ENCODE data around the gene VEGFC.

GRCh38 chr4:176794151-176794550 is 1.4 kb upstream of the VEGFC start:
- TF ChIP-seq POLR2AphosphoS5 (IDR thresholded peaks at IDR 0.05) (no peak), CTCF (IDR thresholded peaks at IDR 0.05) (no peak), EP300 (IDR thresholded peaks at IDR 0.05) (no peak), POLR2A (IDR thresholded peaks at IDR 0.05) (no peak)
